ENCODE measurements around the gene TEP1.

DNA sequence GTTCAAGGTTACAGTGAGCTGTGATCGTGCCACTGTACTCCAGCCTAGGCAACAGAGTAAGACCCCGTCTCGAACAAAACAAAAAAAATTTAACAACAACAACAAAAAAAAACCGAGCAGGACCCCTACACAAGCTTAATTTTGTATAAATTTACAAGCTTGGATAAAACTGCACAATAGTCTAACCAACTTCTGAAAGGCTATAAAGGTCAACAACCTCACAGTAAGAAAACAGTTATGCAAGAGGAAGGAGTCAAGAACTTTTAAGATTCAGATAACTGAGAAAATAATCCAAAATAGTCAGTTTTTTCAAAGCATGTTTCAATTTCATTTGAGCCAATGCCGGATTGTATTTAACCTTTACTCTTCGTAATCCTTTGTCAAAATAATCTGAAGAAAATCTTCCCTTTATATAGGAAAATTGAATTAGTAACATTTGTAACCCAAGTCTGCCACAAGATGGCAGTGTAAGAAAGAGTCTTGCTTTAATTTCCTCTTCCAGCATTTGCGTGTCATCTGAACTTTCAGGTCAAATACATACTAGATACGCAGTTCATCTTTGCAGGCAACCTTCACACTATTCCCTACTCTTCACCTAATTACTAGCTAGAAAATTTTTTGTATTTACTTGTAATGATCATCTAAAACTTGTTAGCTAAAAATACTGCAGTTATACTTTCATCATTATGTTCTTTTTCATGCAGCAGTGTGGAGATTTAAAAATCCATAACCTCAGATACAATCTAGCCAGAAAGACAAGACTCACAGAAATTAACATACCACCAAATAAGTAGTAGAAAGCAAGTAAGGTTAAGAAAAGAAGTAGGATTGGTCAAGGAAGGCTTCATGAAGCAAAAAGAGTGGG lies 86.1 kb downstream of the TEP1 start:
- TF ChIP-seq, protein P1, sequence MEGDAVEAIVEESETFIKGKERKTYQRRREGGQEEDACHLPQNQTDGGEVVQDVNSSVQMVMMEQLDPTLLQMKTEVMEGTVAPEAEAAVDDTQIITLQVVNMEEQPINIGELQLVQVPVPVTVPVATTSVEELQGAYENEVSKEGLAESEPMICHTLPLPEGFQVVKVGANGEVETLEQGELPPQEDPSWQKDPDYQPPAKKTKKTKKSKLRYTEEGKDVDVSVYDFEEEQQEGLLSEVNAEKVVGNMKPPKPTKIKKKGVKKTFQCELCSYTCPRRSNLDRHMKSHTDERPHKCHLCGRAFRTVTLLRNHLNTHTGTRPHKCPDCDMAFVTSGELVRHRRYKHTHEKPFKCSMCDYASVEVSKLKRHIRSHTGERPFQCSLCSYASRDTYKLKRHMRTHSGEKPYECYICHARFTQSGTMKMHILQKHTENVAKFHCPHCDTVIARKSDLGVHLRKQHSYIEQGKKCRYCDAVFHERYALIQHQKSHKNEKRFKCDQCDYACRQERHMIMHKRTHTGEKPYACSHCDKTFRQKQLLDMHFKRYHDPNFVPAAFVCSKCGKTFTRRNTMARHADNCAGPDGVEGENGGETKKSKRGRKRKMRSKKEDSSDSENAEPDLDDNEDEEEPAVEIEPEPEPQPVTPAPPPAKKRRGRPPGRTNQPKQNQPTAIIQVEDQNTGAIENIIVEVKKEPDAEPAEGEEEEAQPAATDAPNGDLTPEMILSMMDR (IDR thresholded peaks at IDR 0.05; ENCODE audit: control extremely low read depth in 1 of 3, insufficient read depth in 1 of 3, low read depth in 1 of 3, low read length in 3 of 3), result peak in 2 of 3 experiments; percentile 20 to 62; a peak in 2 of 4 replicates
- no peak for TF ChIP-seq HDAC2 (IDR thresholded peaks at IDR 0.05; ENCODE audit: borderline replicate concordance in 1 of 2, low read depth in 2 of 2, low read length in 2 of 2)
